Right atrium auricular region (tissue), 2 donors: ENCODE results near the gene KRT5. TPM values are rescaled to one million over a fixed set of nuclear protein-coding genes. Genes with fewer than 3 reads are reported as not detected.

ENCODE experiments used
- DNase-seq: peaks from one replicate; pipeline ENCODE4 v3.0.0-alpha.2; 2019; ENCODE audit warnings: low spot score
- H3K27ac ChIP-seq, 2 donors: fragments of 200-600 bp; sonication (generic); 1 replicate in 1 of 2; 2 replicates in 1 of 2; pipeline ENCODE4 v1.5.1; 2016 to 2019
- H3K27me3 ChIP-seq, 2 donors: fragments of 200-600 bp; sonication (generic); one replicate each; pipeline versions ENCODE4 v1.5.1 to v1.6.0; 2017 to 2019
- H3K36me3 ChIP-seq: fragments of 200-600 bp; sonication (generic); one replicate; pipeline ENCODE4 v1.5.1; 2016
- H3K4me1 ChIP-seq, 2 donors: fragments of 200-600 bp; sonication (generic); one replicate each; pipeline versions ENCODE4 v1.5.1 to v1.6.0; 2017 to 2019
- H3K4me3 ChIP-seq, 2 donors: fragments of 200-600 bp; sonication (generic); 1 replicate in 1 of 2; 2 replicates in 1 of 2; pipeline ENCODE4 v1.5.1; 2017 to 2019; ENCODE audit warnings: mild to moderate bottlenecking in 1 of 2, moderate library complexity in 1 of 2
- H3K9me3 ChIP-seq, 2 donors: fragments of 200-600 bp; sonication (generic); one replicate each; pipeline ENCODE4 v1.5.1; 2019
- CTCF ChIP-seq, 2 donors: fragments of 200-600 bp; sonication (generic); IDR thresholded peaks; one replicate each; pipeline ENCODE4 v1.5.1; 2019; ENCODE audit warnings: antibody characterized with exemption in 2 of 2
- total RNA-seq, 2 donors: library from RNA; depleted of rRNA; stranded (reverse); fragments of >200 nt; gene quantifications; one replicate each; pipeline ENCODE4 v1.1.0, GENCODE V29; 2016

Gene KRT5
- total RNA-seq, 2 donors from 2014 or later, result 1.4 to 12.1 TPM

- TF ChIP-seq CTCF (IDR thresholded peaks at IDR 0.05), result no peak
- DNase-seq, result no peak
- no peak overlapping the region for H3K27ac ChIP-seq
- no peak overlapping the region for H3K4me3 ChIP-seq
- no peaks in the 10 kb centered on the region for H3K9me3 ChIP-seq
- no peaks in the 10 kb centered on the region for H3K27me3 ChIP-seq
- H3K36me3 ChIP-seq, result no peaks in the 10 kb centered on the region
- H3K4me1 ChIP-seq, result no peaks in the 10 kb centered on the region
Observed at GRCh38 chr12:52530366-52530765, 10.2 kb upstream of the KRT5 start.

GRCh38 chr12:52529846-52530245 is 9.7 kb upstream of the KRT5 start:
- no peaks in the 10 kb centered on the region for H3K36me3 ChIP-seq
- H3K4me1 ChIP-seq, result no peaks in the 10 kb centered on the region
- DNase-seq, result no peak
- H3K4me3 ChIP-seq, result no peak overlapping the region
- no peaks in the 10 kb centered on the region for H3K9me3 ChIP-seq
- no peak for TF ChIP-seq CTCF (IDR thresholded peaks at IDR 0.05)
- H3K27me3 ChIP-seq, result no peaks in the 10 kb centered on the region
- no peak overlapping the region for H3K27ac ChIP-seq

GRCh38 chr12:52529417-52529816 is 9.2 kb upstream of the KRT5 start:
- TF ChIP-seq CTCF (IDR thresholded peaks at IDR 0.05), result no peak
- H3K27me3 ChIP-seq, result no peaks in the 10 kb centered on the region
- H3K4me3 ChIP-seq, result no peak overlapping the region

GRCh38 chr12:52528641-52529143 is 8.5 kb upstream of the KRT5 start:
- no peaks in the 10 kb centered on the region for H3K36me3 ChIP-seq
- DNase-seq, result no peak
- no peak overlapping the region for H3K4me3 ChIP-seq
- H3K27ac ChIP-seq, result no peak overlapping the region
- H3K9me3 ChIP-seq, result no peaks in the 10 kb centered on the region
- TF ChIP-seq CTCF (IDR thresholded peaks at IDR 0.05), result no peak
- no peaks in the 10 kb centered on the region for H3K27me3 ChIP-seq
- no peaks in the 10 kb centered on the region for H3K4me1 ChIP-seq

More at GRCh38 chr12:52529417-52529816, 9.2 kb upstream of the KRT5 start:
- Histone ChIP-seq H3K36me3 (no peaks in the 10 kb centered on the region), H3K27ac (no peak overlapping the region), H3K9me3 (no peaks in the 10 kb centered on the region), H3K4me1 (no peaks in the 10 kb centered on the region)
- DNase-seq, result no peak

GRCh38 chr12:52527121-52527800 is 7.1 kb upstream of the KRT5 start:
- Histone ChIP-seq H3K36me3 (no peaks in the 10 kb centered on the region), H3K4me3 (no peak overlapping the region), H3K4me1 (no peaks in the 10 kb centered on the region), H3K9me3 (no peaks in the 10 kb centered on the region), H3K27ac (no peak overlapping the region), H3K27me3 (no peaks in the 10 kb centered on the region)
- no peak for DNase-seq
- no peak for TF ChIP-seq CTCF (IDR thresholded peaks at IDR 0.05)

- no peak for TF ChIP-seq CTCF (IDR thresholded peaks at IDR 0.05)
- Histone ChIP-seq H3K4me3 (no peak overlapping the region), H3K27me3 (no peaks in the 10 kb centered on the region), H3K9me3 (no peaks in the 10 kb centered on the region), H3K27ac (no peak overlapping the region), H3K4me1 (no peaks in the 10 kb centered on the region), H3K36me3 (no peaks in the 10 kb centered on the region)
- DNase-seq, result no peak
Observed at GRCh38 chr12:52526511-52526951, 6.3 kb upstream of the KRT5 start.
